Naive thymus-derived CD4-positive, alpha-beta T cell (primary cell): Measurements from ENCODE around the gene IFIH1. TPM values are rescaled to one million over a fixed set of nuclear protein-coding genes. Genes with fewer than 3 reads are reported as not detected.

Experiments
- ATAC-seq: fragments of 150-1000 bp; cut with Tn5 transposase; 2 replicates; pipeline ENCODE4 v1.10.0; 2021; ENCODE audit warnings: mild to moderate bottlenecking, moderate library complexity
- CTCF ChIA-PET: fragments of 350-600 bp; sonication (Branson Sonifier 250); formaldehyde crosslinking; loops from one replicate; lab custom pipeline; 2021; ENCODE audit warnings: antibody characterized with exemption; lab: Charles Lee
- POLR2A ChIA-PET: fragments of 350-600 bp; sonication (Branson Sonifier 250); formaldehyde crosslinking; loops from one replicate; lab custom pipeline; 2021; ENCODE audit warnings: antibody characterized with exemption, inconsistent platforms; lab: Charles Lee
- DNase-seq, 9 donors: peaks; one replicate each; pipeline versions ENCODE4 v3.0.0 to v3.0.0-alpha.2; 2020 to 2022; ENCODE audit warnings: mixed read lengths in 1 of 9
- H3K27ac ChIP-seq: one replicate; pipeline ENCODE4 v1.7.0; 2013; ENCODE audit warnings: mild to moderate bottlenecking, low read depth, low read length, moderate library complexity
- H3K27me3 ChIP-seq, 2 donors: one replicate each; pipeline ENCODE4 v1.7.0; 2013; ENCODE audit warnings: low read length in 2 of 2, mild to moderate bottlenecking in 2 of 2, moderate library complexity in 2 of 2; ENCODE audit not compliant: control insufficient read depth in 2 of 2, insufficient read depth in 2 of 2
- H3K36me3 ChIP-seq, 3 experiments: 1 replicate in 2 of 3; 2 replicates in 1 of 3; pipeline ENCODE4 v1.7.0; 2013; ENCODE audit warnings: low read length in 3 of 3, mild to moderate bottlenecking in 3 of 3, moderate library complexity in 1 of 3; ENCODE audit not compliant: insufficient read depth in 3 of 3, control insufficient read depth in 2 of 3
- H3K4me1 ChIP-seq, 2 donors: one replicate each; pipeline ENCODE4 v1.7.0; 2013; ENCODE audit warnings: low read length in 2 of 2, mild to moderate bottlenecking in 2 of 2, moderate library complexity in 1 of 2; ENCODE audit not compliant: control insufficient read depth in 2 of 2, insufficient read depth in 2 of 2
- H3K4me3 ChIP-seq: 2 replicates; pipeline ENCODE4 v1.7.0; 2013; ENCODE audit warnings: mild to moderate bottlenecking, low read length
- H3K9me3 ChIP-seq, 3 experiments: 1 replicate in 2 of 3; 2 replicates in 1 of 3; pipeline ENCODE4 v1.7.0; 2013; ENCODE audit warnings: low read length in 3 of 3; ENCODE audit not compliant: control insufficient read depth in 2 of 3
- H3K27ac Mint-ChIP-seq, 9 donors: one replicate each; pipeline ENCODE4 v1.8.0; 2020 to 2022; ENCODE audit warnings: mixed read lengths in 9 of 9, mild to moderate bottlenecking in 8 of 9, moderate library complexity in 5 of 9, inconsistent platforms in 2 of 9
- H3K27me3 Mint-ChIP-seq, 5 donors: one replicate each; pipeline ENCODE4 v1.8.0; 2021 to 2022; ENCODE audit warnings: mixed read lengths in 5 of 5, mild to moderate bottlenecking in 1 of 5
- H3K36me3 Mint-ChIP-seq, 5 donors: one replicate each; pipeline ENCODE4 v1.8.0; 2020 to 2022; ENCODE audit warnings: mixed read lengths in 5 of 5, mild to moderate bottlenecking in 3 of 5, inconsistent platforms in 1 of 5
- H3K4me1 Mint-ChIP-seq, 7 donors: one replicate each; pipeline ENCODE4 v1.8.0; 2020 to 2022; ENCODE audit warnings: mixed read lengths in 7 of 7, mild to moderate bottlenecking in 3 of 7, inconsistent platforms in 1 of 7
- H3K4me3 Mint-ChIP-seq, 10 donors: one replicate each; pipeline ENCODE4 v1.8.0; 2020 to 2022; ENCODE audit warnings: mild to moderate bottlenecking in 10 of 10, mixed read lengths in 10 of 10, moderate library complexity in 6 of 10, inconsistent platforms in 2 of 10
- H3K9me3 Mint-ChIP-seq, 11 donors: one replicate each; pipeline ENCODE4 v1.8.0; 2020 to 2022; ENCODE audit warnings: mixed read lengths in 11 of 11, mild to moderate bottlenecking in 4 of 11, inconsistent platforms in 1 of 11, moderate library complexity in 1 of 11
- intact Hi-C, 2 donors: fragments of 100-400 bp; cut with micrococcal nuclease; formaldehyde crosslinking; loops; one replicate each; pipeline ENCODE4 v1.15.1; 2023
- polyA plus RNA-seq, 2 donors: library from polyadenylated mRNA; unstranded; fragments of 300-500 nt; fragmentation: Illumina TruSeq; gene quantifications; one replicate each; pipeline ENCODE4 v1.2.3, GENCODE V29; 2021
- total RNA-seq, 6 experiments: library from RNA in 5 of 6; stranded (reverse) in 5 of 6; gene quantifications; 1 replicate in 5 of 6; 2 replicates in 1 of 6; pipeline ENCODE4 v1.2.3 and lab custom pipeline; 2021 to 2026

Gene IFIH1
- total and polyA plus RNA-seq, 7 experiments from 2014 or later: 14.5 to 77.9 (median 23.1) TPM

GRCh38 chr2:162230761-162231160 lies 87.7 kb downstream of the IFIH1 start:
- ATAC-seq (no peak), DNase-seq (no peak)
- Mint-ChIP-seq H3K4me3 (no peak overlapping the region), H3K36me3 (no peaks in the 10 kb centered on the region), H3K27ac (no peak overlapping the region), H3K27me3 (peaks cover 7 to 34% (median 15%) of the 10 kb centered on the region in 5 donors), H3K4me1 (no peaks in the 10 kb centered on the region), H3K9me3 (peaks cover 0 to 2% (median 0%) of the 10 kb centered on the region in 11 donors)
- Histone ChIP-seq H3K4me1 (no peaks in the 10 kb centered on the region), H3K27me3 (no peaks in the 10 kb centered on the region), H3K9me3 (no peaks in the 10 kb centered on the region), H3K4me3 (no peak overlapping the region), H3K36me3 (no peaks in the 10 kb centered on the region), H3K27ac (no peak overlapping the region)
- ChIA-PET POLR2A (no interaction called here), CTCF (no interaction called here)
- intact Hi-C loops: no loop called here

- Mint-ChIP-seq H3K36me3 (no peaks in the 10 kb centered on the region), H3K27me3 (peaks cover 10 to 48% (median 23%) of the 10 kb centered on the region in 5 donors), H3K27ac (no peak overlapping the region), H3K4me3 (no peak overlapping the region), H3K9me3 (no peaks in the 10 kb centered on the region), H3K4me1 (no peaks in the 10 kb centered on the region)
- Histone ChIP-seq H3K27me3 (no peaks in the 10 kb centered on the region), H3K4me1 (no peaks in the 10 kb centered on the region), H3K4me3 (no peak overlapping the region), H3K36me3 (no peaks in the 10 kb centered on the region), H3K9me3 (no peaks in the 10 kb centered on the region), H3K27ac (no peak overlapping the region)
- DNase-seq: no peak
- intact Hi-C loops: no loop called here
- ChIA-PET POLR2A (no interaction called here), CTCF (interaction anchor here (1.0 kb wide), 1 partner anchor 107 kb away, joined by 3 read pairs; no protein-coding TSS in a partner anchor)
- no peak for ATAC-seq
These were observed 91.6 kb downstream of the IFIH1 start for GRCh38 chr2:162226836-162227235.

GRCh38 chr2:162221064-162221463 lies 97.4 kb downstream of the IFIH1 start:
- H3K4me1 Mint-ChIP-seq: peaks cover 0 to 5% (median 0%) of the 10 kb centered on the region in 7 donors
- intact Hi-C loops: loop anchor here (1.0 to 2.0 kb wide), 4 partner anchors 77 to 634 kb away; no protein-coding TSS in a partner anchor
- Histone ChIP-seq H3K9me3 (no peaks in the 10 kb centered on the region), H3K4me1 (no peaks in the 10 kb centered on the region), H3K27ac (no peak overlapping the region), H3K27me3 (no peaks in the 10 kb centered on the region), H3K36me3 (no peaks in the 10 kb centered on the region), H3K4me3 (no peak overlapping the region)
- H3K27ac Mint-ChIP-seq: no peak overlapping the region
- CTCF ChIA-PET: interaction anchor here (0.6 to 1.6 kb wide), 10 partner anchors 9 to 208 kb away, joined by 3 to 9 read pairs (median 4); no protein-coding TSS in a partner anchor
- peak in 8 of 9 donors; percentile 5 to 62 (median 28) for DNase-seq
- POLR2A ChIA-PET: no interaction called here
- no peaks in the 10 kb centered on the region for H3K9me3 Mint-ChIP-seq
- H3K36me3 Mint-ChIP-seq: no peaks in the 10 kb centered on the region
- ATAC-seq: peak; percentile 83
- peaks cover 32 to 48% (median 39%) of the 10 kb centered on the region in 5 donors for H3K27me3 Mint-ChIP-seq
- H3K4me3 Mint-ChIP-seq: no peak overlapping the region

- POLR2A ChIA-PET: no interaction called here
These were observed 98.1 kb downstream of the IFIH1 start for GRCh38 chr2:162220368-162220767.

GRCh38 chr2:162219426-162219825 lies 99.1 kb downstream of the IFIH1 start:
- no peak for DNase-seq
- Histone ChIP-seq H3K27ac (no peak overlapping the region), H3K27me3 (no peaks in the 10 kb centered on the region), H3K36me3 (no peaks in the 10 kb centered on the region), H3K9me3 (no peaks in the 10 kb centered on the region), H3K4me3 (no peak overlapping the region), H3K4me1 (no peaks in the 10 kb centered on the region)
- Mint-ChIP-seq H3K36me3 (no peaks in the 10 kb centered on the region), H3K4me3 (no peak overlapping the region), H3K4me1 (peaks cover 0 to 5% (median 0%) of the 10 kb centered on the region in 7 donors), H3K27me3 (peaks cover 32 to 48% (median 39%) of the 10 kb centered on the region in 5 donors), H3K27ac (no peak overlapping the region), H3K9me3 (no peaks in the 10 kb centered on the region)
- ChIA-PET POLR2A (interaction anchor here (0.6 kb wide), 1 partner anchor 136 kb away, joined by 4 read pairs; no protein-coding TSS in a partner anchor), CTCF (interaction anchor here (0.7 to 1.1 kb wide), 4 partner anchors 16 to 220 kb away, joined by 3 to 5 read pairs (median 4); no protein-coding TSS in a partner anchor)
- ATAC-seq: no peak
- intact Hi-C loops: no loop called here

More at GRCh38 chr2:162220368-162220767, 98.1 kb downstream of the IFIH1 start:
- CTCF ChIA-PET: interaction anchor here (0.8 to 1.6 kb wide), 4 partner anchors 9 to 114 kb away, joined by 4 to 9 read pairs (median 6); no protein-coding TSS in a partner anchor
- no peak overlapping the region for H3K4me3 Mint-ChIP-seq
- Histone ChIP-seq H3K27ac (no peak overlapping the region), H3K9me3 (no peaks in the 10 kb centered on the region), H3K36me3 (no peaks in the 10 kb centered on the region), H3K4me3 (no peak overlapping the region), H3K27me3 (no peaks in the 10 kb centered on the region), H3K4me1 (no peaks in the 10 kb centered on the region)
- H3K4me1 Mint-ChIP-seq: peaks cover 0 to 5% (median 0%) of the 10 kb centered on the region in 7 donors
- no peaks in the 10 kb centered on the region for H3K9me3 Mint-ChIP-seq
- intact Hi-C loops: loop anchor here in 1 of 2 donors (2.0 kb wide), 1 partner anchor 634 kb away; no protein-coding TSS in a partner anchor
- H3K27ac Mint-ChIP-seq: no peak overlapping the region
- H3K36me3 Mint-ChIP-seq: no peaks in the 10 kb centered on the region
- H3K27me3 Mint-ChIP-seq: peaks cover 32 to 48% (median 39%) of the 10 kb centered on the region in 5 donors
- ATAC-seq (no peak), DNase-seq (no peak)

GRCh38 chr2:162217598-162217997 lies 100.9 kb downstream of the IFIH1 start:
- no peaks in the 10 kb centered on the region for H3K4me1 ChIP-seq
- no peaks in the 10 kb centered on the region for H3K9me3 Mint-ChIP-seq
- H3K36me3 ChIP-seq: no peaks in the 10 kb centered on the region
- CTCF ChIA-PET: interaction anchor here (1.5 kb wide), 1 partner anchor 80 kb away, joined by 5 read pairs; no protein-coding TSS in a partner anchor
- H3K36me3 Mint-ChIP-seq: no peaks in the 10 kb centered on the region
- no peaks in the 10 kb centered on the region for H3K9me3 ChIP-seq
- peaks cover 0 to 5% (median 0%) of the 10 kb centered on the region in 7 donors for H3K4me1 Mint-ChIP-seq
- POLR2A ChIA-PET: no interaction called here
- ATAC-seq (no peak), DNase-seq (no peak)
- H3K27ac Mint-ChIP-seq: no peak overlapping the region
- H3K27ac ChIP-seq: no peak overlapping the region
- no peaks in the 10 kb centered on the region for H3K27me3 ChIP-seq
- peaks cover 29 to 40% (median 34%) of the 10 kb centered on the region in 5 donors for H3K27me3 Mint-ChIP-seq
- H3K4me3 Mint-ChIP-seq: no peak overlapping the region
- no peak overlapping the region for H3K4me3 ChIP-seq
- intact Hi-C loops: no loop called here
